Germinal center (tissue), 1 donor: ENCODE results near the gene JAZF1.
"Not testable (repeated sequence)": the region's sequence is repeated elsewhere in the genome, so short reads cannot be mapped to it uniquely, and the experiment has no call there.

ENCODE experiments used
- DNase-seq: peaks from one replicate; pipeline ENCODE4 v3.0.0; 2012; ENCODE audit warnings: mixed read lengths, low spot score

Gene JAZF1

GRCh38 chr7:27940341-27940740 is 240.3 kb downstream of the JAZF1 start:
- DNase-seq = no peak

- no peak for DNase-seq
Observed at GRCh38 chr7:27939893-27940292, 240.7 kb downstream of the JAZF1 start.

- DNase-seq = no peak
Observed at GRCh38 chr7:27936768-27937102, 243.9 kb downstream of the JAZF1 start.

GRCh38 chr7:27936047-27936767 is 244.4 kb downstream of the JAZF1 start:
- no peak for DNase-seq

- DNase-seq = no peak
Observed at GRCh38 chr7:27933671-27934565, 246.7 kb downstream of the JAZF1 start.

- no peak for DNase-seq
Observed at GRCh38 chr7:27930910-27931476, 249.6 kb downstream of the JAZF1 start.

GRCh38 chr7:27929127-27929526 is 251.5 kb downstream of the JAZF1 start:
- no peak for DNase-seq

GRCh38 chr7:27928001-27928400 is 252.6 kb downstream of the JAZF1 start:
- DNase-seq = no peak

GRCh38 chr7:27925573-27926201 is 254.9 kb downstream of the JAZF1 start:
- no peak for DNase-seq

GRCh38 chr7:27923642-27923980 is 257.0 kb downstream of the JAZF1 start:
- no peak for DNase-seq

GRCh38 chr7:27922907-27923641 is 257.5 kb downstream of the JAZF1 start:
- no peak for DNase-seq

- DNase-seq = not testable (repeated sequence)
Observed at GRCh38 chr7:27922389-27922788, 258.2 kb downstream of the JAZF1 start.

- peak; percentile 39 for DNase-seq
Observed at GRCh38 chr7:27921081-27921836, 259.3 kb downstream of the JAZF1 start.

- no peak for DNase-seq
Observed at GRCh38 chr7:27920281-27920946, 260.2 kb downstream of the JAZF1 start.

GRCh38 chr7:27918503-27918902 is 262.1 kb downstream of the JAZF1 start:
- DNase-seq = no peak

GRCh38 chr7:27917774-27918314 is 262.8 kb downstream of the JAZF1 start:
- no peak for DNase-seq

- DNase-seq = no peak
Observed at GRCh38 chr7:27917119-27917518, 263.5 kb downstream of the JAZF1 start.

GRCh38 chr7:27916372-27916771 is 264.2 kb downstream of the JAZF1 start:
- DNase-seq = no peak

- no peak for DNase-seq
Observed at GRCh38 chr7:27914409-27914808, 266.2 kb downstream of the JAZF1 start.

GRCh38 chr7:27912751-27913150 is 267.8 kb downstream of the JAZF1 start:
- no peak for DNase-seq
